Measurements from ENCODE around the gene MRPL23.

DNA sequence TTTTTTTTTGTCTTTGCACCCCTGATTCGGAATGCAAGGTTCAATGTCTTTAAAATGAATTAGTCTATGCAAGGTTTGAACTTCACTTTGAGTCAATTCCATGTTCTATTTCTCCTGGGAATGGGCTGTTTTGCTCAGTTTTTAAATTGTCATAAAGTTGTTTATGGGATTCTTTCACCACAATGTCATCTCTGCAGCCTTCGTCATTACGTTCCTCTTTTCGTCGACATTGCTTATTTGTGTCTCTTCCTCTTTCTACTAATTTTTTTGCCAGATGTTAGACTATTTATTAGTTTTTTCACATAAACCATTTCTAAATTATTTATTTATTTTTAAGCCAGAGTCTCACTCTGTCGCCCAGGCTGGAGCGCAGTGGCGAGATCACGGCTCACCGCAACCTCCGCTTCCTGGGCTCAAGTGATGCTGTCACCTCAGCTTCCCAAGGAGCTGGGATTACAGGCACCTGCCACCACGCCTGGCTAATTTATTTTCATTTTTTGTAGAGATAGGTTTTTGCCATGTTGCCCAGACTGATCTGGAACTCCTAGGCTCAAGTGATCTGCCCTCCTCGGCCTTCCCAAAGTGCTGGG is 34.7 kb upstream of the MRPL23 start:
- TF ChIP-seq, protein P1, sequence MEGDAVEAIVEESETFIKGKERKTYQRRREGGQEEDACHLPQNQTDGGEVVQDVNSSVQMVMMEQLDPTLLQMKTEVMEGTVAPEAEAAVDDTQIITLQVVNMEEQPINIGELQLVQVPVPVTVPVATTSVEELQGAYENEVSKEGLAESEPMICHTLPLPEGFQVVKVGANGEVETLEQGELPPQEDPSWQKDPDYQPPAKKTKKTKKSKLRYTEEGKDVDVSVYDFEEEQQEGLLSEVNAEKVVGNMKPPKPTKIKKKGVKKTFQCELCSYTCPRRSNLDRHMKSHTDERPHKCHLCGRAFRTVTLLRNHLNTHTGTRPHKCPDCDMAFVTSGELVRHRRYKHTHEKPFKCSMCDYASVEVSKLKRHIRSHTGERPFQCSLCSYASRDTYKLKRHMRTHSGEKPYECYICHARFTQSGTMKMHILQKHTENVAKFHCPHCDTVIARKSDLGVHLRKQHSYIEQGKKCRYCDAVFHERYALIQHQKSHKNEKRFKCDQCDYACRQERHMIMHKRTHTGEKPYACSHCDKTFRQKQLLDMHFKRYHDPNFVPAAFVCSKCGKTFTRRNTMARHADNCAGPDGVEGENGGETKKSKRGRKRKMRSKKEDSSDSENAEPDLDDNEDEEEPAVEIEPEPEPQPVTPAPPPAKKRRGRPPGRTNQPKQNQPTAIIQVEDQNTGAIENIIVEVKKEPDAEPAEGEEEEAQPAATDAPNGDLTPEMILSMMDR (conservative IDR thresholded peaks at IDR 0.05), result no peak
- no peak for TF ChIP-seq ZFX (IDR thresholded peaks at IDR 0.05)

All from C4-2B (cell line).